Heart left ventricle (tissue), 16 donors: ENCODE measurements around the gene CCDC112. TPM values are rescaled to one million over a fixed set of nuclear protein-coding genes. Genes with fewer than 3 reads are reported as not detected.

Experiments
- ATAC-seq, 4 donors: fragments of 200-7000 bp; cut with Tn5 transposase; one replicate each; pipeline ENCODE4 v1.9.1; 2020 to 2022; ENCODE audit warnings: moderate library complexity in 4 of 4, mild to moderate bottlenecking in 3 of 4, moderate number of reproducible peaks in 1 of 4
- DNase-seq, 5 donors: peaks; one replicate each; pipeline ENCODE4 v3.0.0-alpha.2; 2020
- H3K27ac ChIP-seq, 12 donors: fragments of 200-600 bp; sonication (generic) in 4 of 12; one replicate each; pipeline versions ENCODE4 v1.5.0 to v1.8.0; 2016 to 2022; ENCODE audit warnings: mild to moderate bottlenecking in 2 of 12
- H3K27me3 ChIP-seq, 9 donors: fragments of 200-600 bp; sonication (generic) in 2 of 9; one replicate each; pipeline versions ENCODE4 v1.5.1 to v1.8.0; 2016 to 2022; ENCODE audit warnings: mild to moderate bottlenecking in 3 of 9
- H3K36me3 ChIP-seq, 9 donors: fragments of 200-600 bp; sonication (generic) in 2 of 9; one replicate each; pipeline versions ENCODE4 v1.5.0 to v1.8.0; 2018 to 2022; ENCODE audit warnings: mild to moderate bottlenecking in 2 of 9
- H3K4me1 ChIP-seq, 12 donors: fragments of 200-600 bp; sonication (generic) in 4 of 12; one replicate each; pipeline versions ENCODE4 v1.5.0 to v1.8.0; 2016 to 2022; ENCODE audit warnings: mild to moderate bottlenecking in 3 of 12
- H3K4me3 ChIP-seq, 12 donors: fragments of 200-600 bp; sonication (generic) in 4 of 12; one replicate each; pipeline versions ENCODE4 v1.5.0 to v1.8.0; 2017 to 2022; ENCODE audit warnings: mild to moderate bottlenecking in 9 of 12, moderate library complexity in 4 of 12
- H3K9me3 ChIP-seq, 12 donors: fragments of 200-600 bp; sonication (generic) in 4 of 12; one replicate each; pipeline versions ENCODE4 v1.5.0 to v1.8.0; 2016 to 2022; ENCODE audit warnings: mild to moderate bottlenecking in 1 of 12
- POLR2A ChIP-seq, 2 donors: fragments of 450-650 bp; IDR thresholded peaks; one replicate each; pipeline ENCODE4 v1.6.1; 2017; ENCODE audit warnings: antibody characterized with exemption in 2 of 2, mild to moderate bottlenecking in 2 of 2, moderate library complexity in 2 of 2
- WGBS, 4 donors: extraction: QIAGEN DNeasy Blood & Tissue Kit in 2 of 4; methylation state at CpG; one replicate each; pipeline versions ENCODE4 v1.1.5 to v1.1.7; 2013 to 2018; 5-methylcytosine and 5-hydroxymethylcytosine counted together
- intact Hi-C, 10 donors: fragments of 100-400 bp; cut with DNase I; formaldehyde crosslinking; loops; one replicate each; pipeline versions ENCODE4 v1.11.1 to v1.14.2; 2022
- polyA plus RNA-seq, 2 donors: library from polyadenylated mRNA; stranded (reverse); fragments of 200-250 nt; gene quantifications; one replicate each; pipeline ENCODE4 v1.2.3, GENCODE V29; 2013
- total RNA-seq, 9 donors: library from RNA; depleted of rRNA in 2 of 9; stranded (reverse); fragments of >200 nt in 2 of 9; fragmentation: NEBNext Ultra II Directional in 3 of 9; extraction: Animal tissue kit (Norgen Biotek cat#: 25700) in 3 of 9; gene quantifications; one replicate each; pipeline versions ENCODE4 v1.1.0 to v1.2.4, GENCODE V29; 2016 to 2023
- TF ChIP-seq, protein P1 (sequence below), 12 donors: fragments of 200-600 bp; sonication (generic) in 4 of 12; IDR thresholded peaks; one replicate each; pipeline versions ENCODE4 v1.5.0 to v1.8.0; 2018 to 2022; ENCODE audit warnings: antibody characterized with exemption in 12 of 12, mild to moderate bottlenecking in 5 of 12
- donor health status: ischemic (EF 13 %, LVEDD 7.1; RV severe dilation, severe dysfunction).
- donor health status: healthy with polysubstance abuse.
- donor health status: DM: no; HTN: yes; CAD: no.
- donor health status: DM: no; HTN: no; CAD: no.
- donor health status: ischemic (EF 25% LVEDD 6.9; RV normal size, moderate dysfunction).
- donor health status: ischemic (EF 25% LVEDD 5.7; RV mildly dilated, moderate dysfunction).
- donor health status: healthy.
- donor health status: DM: yes; HTN: yes; CAD: no.
- donor health status: ischemic (EF 35%, LVEDD 5.7; RV mildly dilated, moderate dysfunction).
- donor health status: nonischemic (EF 11% LVEDD 7.7; RV severe dilation, severe dysfunction).
- donor health status: DM: yes; HTN: yes; CAD: no.
- donor health status: PGD.
- donor health status: ischemic (EF 29% LVEDD 5.4; RV normal size, mild dysfunction).
- donor health status: nonischemic (EF 23%, LVEDD 6.1; RV moderate dilation, normal function).

CCDC112 gene
- total and polyA plus RNA-seq, 11 donors: 3.6 to 8.4 (median 5.6) TPM

GRCh38 chr5:115231598-115231997 is 64.9 kb downstream of the CCDC112 start:
- DNase-seq: no peak
- Histone ChIP-seq H3K9me3 (no peaks in the 10 kb centered on the region), H3K4me3 (no peak overlapping the region), H3K27me3 (no peaks in the 10 kb centered on the region), H3K4me1 (no peaks in the 10 kb centered on the region), H3K27ac (no peak overlapping the region), H3K36me3 (peaks cover 0 to 89% (median 75%) of the 10 kb centered on the region in 9 donors)
- TF ChIP-seq POLR2A (IDR thresholded peaks at IDR 0.05): no peak
- TF ChIP-seq, protein P1, sequence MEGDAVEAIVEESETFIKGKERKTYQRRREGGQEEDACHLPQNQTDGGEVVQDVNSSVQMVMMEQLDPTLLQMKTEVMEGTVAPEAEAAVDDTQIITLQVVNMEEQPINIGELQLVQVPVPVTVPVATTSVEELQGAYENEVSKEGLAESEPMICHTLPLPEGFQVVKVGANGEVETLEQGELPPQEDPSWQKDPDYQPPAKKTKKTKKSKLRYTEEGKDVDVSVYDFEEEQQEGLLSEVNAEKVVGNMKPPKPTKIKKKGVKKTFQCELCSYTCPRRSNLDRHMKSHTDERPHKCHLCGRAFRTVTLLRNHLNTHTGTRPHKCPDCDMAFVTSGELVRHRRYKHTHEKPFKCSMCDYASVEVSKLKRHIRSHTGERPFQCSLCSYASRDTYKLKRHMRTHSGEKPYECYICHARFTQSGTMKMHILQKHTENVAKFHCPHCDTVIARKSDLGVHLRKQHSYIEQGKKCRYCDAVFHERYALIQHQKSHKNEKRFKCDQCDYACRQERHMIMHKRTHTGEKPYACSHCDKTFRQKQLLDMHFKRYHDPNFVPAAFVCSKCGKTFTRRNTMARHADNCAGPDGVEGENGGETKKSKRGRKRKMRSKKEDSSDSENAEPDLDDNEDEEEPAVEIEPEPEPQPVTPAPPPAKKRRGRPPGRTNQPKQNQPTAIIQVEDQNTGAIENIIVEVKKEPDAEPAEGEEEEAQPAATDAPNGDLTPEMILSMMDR (IDR thresholded peaks at IDR 0.05): no peak
- intact Hi-C loops: no loop called here
- no peak for ATAC-seq
- WGBS, 4 donors: 93 to 97% (median 94%) methylated on average over 4 of the region's 4 CpGs

- Histone ChIP-seq H3K36me3 (peaks cover 0 to 84% (median 56%) of the 10 kb centered on the region in 9 donors), H3K27ac (no peak overlapping the region), H3K4me1 (no peaks in the 10 kb centered on the region), H3K9me3 (no peaks in the 10 kb centered on the region), H3K4me3 (no peak overlapping the region), H3K27me3 (no peaks in the 10 kb centered on the region)
- intact Hi-C loops: no loop called here
- 96 to 100% (median 99%) methylated on average over 1 of the region's 1 CpG for whole genome bisulfite sequencing, 4 donors
- DNase-seq (no peak), ATAC-seq (no peak)
- TF ChIP-seq, protein P1 (IDR thresholded peaks at IDR 0.05): no peak
- TF ChIP-seq POLR2A (IDR thresholded peaks at IDR 0.05): no peak
Observed at GRCh38 chr5:115229606-115230005, 66.8 kb downstream of the CCDC112 start.

GRCh38 chr5:115227281-115227680 is 69.2 kb downstream of the CCDC112 start:
- ATAC-seq: no peak
- WGBS, 4 donors: 92 to 100% (median 97%) methylated on average over 1 of the region's 1 CpG
- DNase-seq: no peak
- H3K9me3 ChIP-seq: no peaks in the 10 kb centered on the region
- no peak overlapping the region for H3K27ac ChIP-seq
- intact Hi-C loops: no loop called here
- TF ChIP-seq, protein P1 (IDR thresholded peaks at IDR 0.05): no peak
- TF ChIP-seq POLR2A (IDR thresholded peaks at IDR 0.05): no peak
- no peaks in the 10 kb centered on the region for H3K27me3 ChIP-seq
- no peak overlapping the region for H3K4me3 ChIP-seq
- no peaks in the 10 kb centered on the region for H3K4me1 ChIP-seq
- peaks cover 0 to 92% (median 70%) of the 10 kb centered on the region in 9 donors for H3K36me3 ChIP-seq

Other genes with a start within 250 kb of the CCDC112 start
- gene TRIM36, start 126.7 kb downstream of the CCDC112 start, total RNA-seq: 1 to 10 TPM in 3 of 9 donors, under 1 TPM in 5, not detected in 1; 0.14 to 2.6 (median 0.83) TPM
- gene TRIM36, start 126.7 kb downstream of the CCDC112 start, polyA plus RNA-seq: under 1 TPM; 0.08 to 0.25 TPM
- gene PGGT1B, start 33.8 kb downstream of the CCDC112 start, total RNA-seq: 10 to 100 TPM in 7 of 9 donors, 1 to 10 TPM in 2; 4.2 to 36.8 (median 26.6) TPM
- gene PGGT1B, start 33.8 kb downstream of the CCDC112 start, polyA plus RNA-seq: 1 to 10 TPM; 2.8 to 5.1 TPM
- 10 to 100 TPM; 37.5 to 92.7 (median 48.9) TPM for gene FEM1C, start 248.1 kb upstream of the CCDC112 start, total RNA-seq
- 10 to 100 TPM; 14.9 to 36.9 TPM for gene FEM1C, start 248.1 kb upstream of the CCDC112 start, polyA plus RNA-seq